Fibroblast of skin of right quadriceps (primary cell): ENCODE measurements around the gene SLCO3A1.

Experiments
- DNase-seq: peaks from one replicate; pipeline ENCODE4 v3.0.0-alpha.2; 2013

The SLCO3A1 gene

DNA sequence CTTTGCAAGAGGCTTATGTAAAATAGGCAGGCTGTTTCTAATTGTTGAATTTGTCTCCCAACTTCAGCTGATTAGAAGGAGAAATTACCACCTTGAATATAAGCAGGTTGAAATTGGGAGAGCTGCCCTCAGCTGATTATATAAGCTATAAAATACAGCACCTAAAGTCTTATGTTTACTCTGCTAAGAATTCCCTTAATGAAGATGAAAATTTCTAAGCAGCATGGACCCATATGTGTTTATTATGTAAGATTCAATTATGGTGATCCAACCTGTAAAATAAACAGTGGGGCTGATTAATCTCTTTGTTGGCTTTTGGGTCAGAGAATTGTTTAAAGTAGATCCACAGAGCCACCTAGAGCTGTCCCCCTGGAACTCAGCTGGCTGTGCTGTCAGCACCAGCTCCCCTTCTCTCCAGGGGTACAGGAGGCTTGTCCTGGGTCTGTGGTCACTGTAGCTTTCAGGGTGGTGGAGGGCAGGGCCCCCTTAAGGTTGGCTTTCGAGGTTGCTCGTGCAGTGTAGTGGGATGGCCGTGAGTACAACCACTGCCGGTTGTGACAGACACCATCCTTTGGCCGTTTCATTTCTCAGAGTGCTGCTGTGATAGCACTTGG, 9.5 kb downstream of the SLCO3A1 start:
- no peak for DNase-seq

DNA sequence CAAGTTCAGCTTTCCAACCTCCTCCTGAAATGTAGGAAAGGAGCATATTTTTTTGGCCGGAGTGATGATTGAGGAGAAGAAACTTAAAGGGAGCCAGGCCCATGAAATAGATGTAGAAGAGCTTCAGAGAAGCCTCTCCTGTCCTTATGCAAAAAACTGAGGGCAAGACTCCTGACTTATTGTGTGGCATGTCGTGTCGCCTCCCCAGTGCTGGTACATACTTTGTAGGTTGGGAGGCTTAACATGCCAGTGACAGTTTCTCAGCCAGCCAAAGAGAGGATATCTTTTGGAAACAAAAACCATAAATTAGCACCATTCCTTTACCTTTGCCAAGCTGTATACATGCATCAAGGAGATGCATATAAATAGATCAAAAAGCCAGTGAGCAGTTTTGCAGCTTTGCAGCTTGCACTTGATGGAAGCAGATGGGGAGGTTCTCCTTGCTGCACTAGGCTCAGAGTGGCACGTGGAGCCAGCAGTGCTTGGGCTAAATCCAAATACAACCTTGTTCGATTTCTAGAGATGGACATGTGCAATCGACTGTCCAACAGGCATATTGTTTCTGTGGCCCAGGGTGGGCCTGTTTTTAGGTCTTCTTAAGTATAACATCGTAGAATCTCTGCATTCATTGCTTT, 10.2 kb downstream of the SLCO3A1 start:
- DNase-seq, result no peak

DNA sequence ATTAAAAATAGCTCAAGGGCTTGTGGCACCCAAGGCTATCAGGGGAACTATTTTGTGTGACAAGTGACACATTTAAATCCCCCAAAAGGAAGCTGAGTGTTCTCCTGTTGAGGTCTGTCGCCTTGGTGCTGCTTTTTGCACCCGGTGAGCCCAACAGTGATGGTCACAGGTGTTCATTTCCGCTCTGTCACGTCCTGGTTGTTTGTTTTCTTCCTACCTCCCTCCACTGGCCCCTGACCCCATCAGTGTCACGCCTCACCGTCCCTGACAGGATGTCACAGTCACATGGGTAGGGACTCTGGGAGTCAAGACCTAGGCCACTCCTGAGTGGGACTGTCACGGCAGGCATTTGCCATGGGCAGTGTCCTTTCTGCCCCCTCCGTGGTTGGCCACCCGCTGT, 11.2 kb downstream of the SLCO3A1 start:
- no peak for DNase-seq

DNA sequence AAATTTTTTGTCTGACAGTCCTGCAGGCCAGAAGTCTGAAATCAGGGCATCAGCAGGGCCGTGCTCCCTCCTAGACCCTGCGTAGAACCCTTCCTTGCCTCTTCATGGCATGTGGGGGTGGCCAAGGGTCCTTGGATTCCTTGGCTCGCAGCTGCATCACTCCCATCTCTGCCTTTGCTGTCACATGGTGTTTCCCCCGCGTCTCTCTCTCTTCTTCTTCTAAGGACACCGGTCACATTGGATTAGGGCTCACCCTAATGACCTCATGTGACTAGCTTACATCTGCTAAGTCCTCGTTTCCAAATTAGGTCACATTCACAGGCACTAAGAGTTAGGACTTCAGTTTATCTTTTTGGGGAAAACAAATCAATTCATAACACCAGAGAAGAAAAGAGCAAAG, 12.0 kb downstream of the SLCO3A1 start:
- DNase-seq, result no peak

GRCh38 chr15:91865950-91866349, 12.4 kb downstream of the SLCO3A1 start:
- DNase-seq, result peak; percentile 42

- peak; percentile 30 for DNase-seq
Measured at GRCh38 chr15:91866371-91866905, 12.9 kb downstream of the SLCO3A1 start.

- no peak for DNase-seq
Measured at GRCh38 chr15:91866971-91867372, 13.5 kb downstream of the SLCO3A1 start.

- DNase-seq, result peak; percentile 64
Measured at GRCh38 chr15:91867581-91868026, 14.1 kb downstream of the SLCO3A1 start.

- DNase-seq, result no peak
Measured at GRCh38 chr15:91870876-91871537, 17.5 kb downstream of the SLCO3A1 start.

- no peak for DNase-seq
Measured at GRCh38 chr15:91871837-91872236, 18.3 kb downstream of the SLCO3A1 start.

- DNase-seq, result no peak
Measured at GRCh38 chr15:91872356-91873137, 19.0 kb downstream of the SLCO3A1 start.

- no peak for DNase-seq
Measured at GRCh38 chr15:91873138-91873536, 19.6 kb downstream of the SLCO3A1 start.

DNA sequence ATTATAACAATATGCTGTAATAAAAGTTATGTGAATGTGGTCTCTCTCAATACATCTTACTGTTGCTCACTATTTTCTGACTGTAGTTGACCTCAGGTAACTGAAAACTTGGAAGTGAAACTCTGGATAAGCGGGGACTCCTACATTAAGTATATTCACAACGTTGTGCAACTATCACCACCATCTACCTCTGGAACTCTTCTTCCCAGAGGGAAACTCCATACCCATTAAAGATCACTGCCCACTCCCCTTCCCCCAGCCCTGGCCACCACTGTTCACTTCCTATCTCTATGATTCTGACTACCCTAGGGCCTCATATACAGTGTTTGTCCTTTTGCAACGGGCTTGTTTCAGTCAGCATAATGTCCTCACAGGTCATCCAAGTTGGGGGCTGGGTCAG, 20.7 kb downstream of the SLCO3A1 start:
- no peak for DNase-seq

GRCh38 chr15:91874992-91875660, 21.6 kb downstream of the SLCO3A1 start:
- DNase-seq, result no peak

- no peak for DNase-seq
Measured at GRCh38 chr15:91876187-91876586, 22.7 kb downstream of the SLCO3A1 start.

- no peak for DNase-seq
Measured at GRCh38 chr15:91878319-91878870, 24.9 kb downstream of the SLCO3A1 start.

DNA sequence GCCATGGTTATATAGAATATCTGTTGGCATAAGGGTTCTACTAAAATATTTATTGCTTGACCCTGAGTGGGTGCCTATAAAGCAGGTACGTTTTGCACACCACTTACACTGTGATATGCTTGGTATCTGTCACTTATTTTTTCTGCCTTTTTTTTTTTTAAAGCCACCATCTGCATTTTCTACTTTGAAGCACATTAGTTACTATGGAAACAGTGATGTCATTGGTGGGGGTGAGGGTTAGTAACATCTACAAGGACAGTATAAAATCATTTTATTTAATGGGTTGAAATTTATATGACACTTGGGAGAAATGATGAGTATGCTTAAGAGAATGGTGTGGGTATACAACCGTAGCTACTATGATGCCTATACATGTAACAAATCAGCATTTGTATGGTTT, 25.6 kb downstream of the SLCO3A1 start:
- no peak for DNase-seq

GRCh38 chr15:91880373-91880772, 26.9 kb downstream of the SLCO3A1 start:
- no peak for DNase-seq

- no peak for DNase-seq
Measured at GRCh38 chr15:91881569-91882297, 28.2 kb downstream of the SLCO3A1 start.

DNA sequence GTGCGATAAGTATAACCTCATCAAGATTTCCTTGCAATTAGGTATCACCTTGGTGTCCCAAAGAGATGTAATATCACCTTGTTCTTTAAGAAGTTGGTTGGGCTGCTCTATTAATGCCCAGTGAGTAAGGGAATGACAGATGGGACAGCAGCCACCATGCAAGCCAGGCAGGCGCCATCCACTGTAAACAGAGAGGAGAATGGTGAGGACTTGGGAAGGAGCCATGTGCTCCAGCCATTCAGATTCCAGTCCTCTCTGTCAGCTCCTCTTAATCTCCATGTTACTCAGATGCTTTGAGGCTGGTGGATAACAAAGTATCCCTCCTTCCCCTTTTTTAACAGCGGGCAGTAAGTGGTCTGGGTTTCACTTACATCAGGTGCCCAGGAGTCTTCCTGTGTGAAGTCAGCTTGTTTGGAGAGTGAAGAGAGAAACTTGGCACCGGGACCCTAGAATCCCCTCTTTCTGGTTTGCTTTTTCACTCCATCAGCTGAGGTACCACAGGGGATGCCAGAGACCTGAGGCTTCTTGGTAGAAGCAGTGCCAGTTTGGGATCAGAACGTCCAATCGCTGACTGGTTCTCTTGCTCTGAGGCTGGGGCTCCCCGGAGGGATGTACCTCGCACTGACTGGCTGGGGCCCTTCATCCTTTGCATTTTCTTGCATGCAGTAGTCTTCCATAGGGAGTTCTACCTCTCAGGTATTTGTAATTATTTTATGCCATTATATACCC, 29.5 kb downstream of the SLCO3A1 start:
- DNase-seq, result no peak

- no peak for DNase-seq
Measured at GRCh38 chr15:91884606-91885005, 31.1 kb downstream of the SLCO3A1 start.
